HepG2 (cell line): Measurements from ENCODE around the gene TMEM167B. TPM values are rescaled to one million over a fixed set of nuclear protein-coding genes. Genes with fewer than 3 reads are reported as not detected.

Experiments
- ATF7 ChIP-seq, 2 experiments: fragments of 450-650 bp in 1 of 2; sonication (generic) in 1 of 2; formaldehyde crosslinking in 1 of 2; IDR thresholded peaks; 2 replicates each; pipeline versions ENCODE4 v1.4.0 to v1.6.1; 2016 to 2020; ENCODE audit warnings: antibody characterized with exemption in 1 of 2, mild to moderate bottlenecking in 1 of 2, missing genetic modification reagents in 1 of 2
- CAMTA2 ChIP-seq: sonication (generic); formaldehyde crosslinking; IDR thresholded peaks from 2 replicates; pipeline ENCODE4 v1.4.0; 2020; ENCODE audit warnings: mild to moderate bottlenecking, missing genetic modification reagents, borderline replicate concordance
- GLI4 ChIP-seq: sonication (generic); formaldehyde crosslinking; IDR thresholded peaks from 2 replicates; pipeline ENCODE4 v1.5.1; 2020; ENCODE audit warnings: missing genetic modification reagents, mild to moderate bottlenecking, moderate library complexity, borderline replicate concordance
- HMGXB3 ChIP-seq: sonication (generic); formaldehyde crosslinking; IDR thresholded peaks from 2 replicates; pipeline ENCODE4 v1.4.0; 2020; ENCODE audit warnings: missing genetic modification reagents, borderline replicate concordance
- KDM6A ChIP-seq: IDR thresholded peaks from 2 replicates; pipeline ENCODE4 v1.6.1; 2016; ENCODE audit warnings: low read depth
- MYC ChIP-seq: sonication (generic); formaldehyde crosslinking; IDR thresholded peaks from 2 replicates; pipeline ENCODE4 v1.9.0; 2021; ENCODE audit warnings: missing genetic modification reagents, borderline replicate concordance
- PAX8 ChIP-seq: sonication (generic); formaldehyde crosslinking; IDR thresholded peaks from 2 replicates; pipeline ENCODE4 v1.8.0; 2022; ENCODE audit warnings: mild to moderate bottlenecking, missing genetic modification reagents, borderline replicate concordance
- RORA ChIP-seq: sonication (generic); formaldehyde crosslinking; IDR thresholded peaks from 2 replicates; pipeline ENCODE4 v1.5.0; 2020; ENCODE audit warnings: mild to moderate bottlenecking, missing genetic modification reagents, moderate library complexity
- XRCC5 ChIP-seq: fragments of 200-400 bp; formaldehyde crosslinking; optimal IDR thresholded peaks from 2 replicates; pipeline ENCODE3; 2017; ENCODE audit warnings: mild to moderate bottlenecking, low read length
- ZFP36 ChIP-seq: fragments of 150-350 bp; IDR thresholded peaks from 2 replicates; pipeline ENCODE4 v1.6.1; 2018; ENCODE audit warnings: borderline replicate concordance, low read length, low read depth; ENCODE audit not compliant: partially characterized antibody
- ZMAT3 ChIP-seq: sonication (generic); formaldehyde crosslinking; conservative IDR thresholded peaks from 2 replicates; pipeline ENCODE4 v1.7.0; 2021; ENCODE audit warnings: missing genetic modification reagents
- ZMYM4 ChIP-seq: sonication (generic); formaldehyde crosslinking; IDR thresholded peaks from 2 replicates; pipeline ENCODE4 v1.8.1; 2023; ENCODE audit warnings: mild to moderate bottlenecking, missing genetic modification reagents
- ZNF275 ChIP-seq: sonication (generic); formaldehyde crosslinking; IDR thresholded peaks from 2 replicates; pipeline ENCODE4 v1.8.0; 2022; ENCODE audit warnings: missing genetic modification reagents, mild to moderate bottlenecking, inconsistent platforms, borderline replicate concordance
- ZNF564 ChIP-seq: sonication (generic); formaldehyde crosslinking; IDR thresholded peaks from 2 replicates; pipeline ENCODE4 v1.8.1; 2023; ENCODE audit warnings: mild to moderate bottlenecking, missing genetic modification reagents
- ZNF800 ChIP-seq: sonication (generic); formaldehyde crosslinking; IDR thresholded peaks from 2 replicates; pipeline ENCODE4 v1.4.0; 2020; ENCODE audit warnings: missing genetic modification reagents
- ZSCAN30 ChIP-seq: sonication (generic); formaldehyde crosslinking; IDR thresholded peaks from 2 replicates; pipeline ENCODE4 v1.5.0; 2020; ENCODE audit warnings: mild to moderate bottlenecking, missing genetic modification reagents
- polyA plus RNA-seq, 8 experiments: library from polyadenylated mRNA; depleted of rRNA in 3 of 8; stranded (reverse) in 7 of 8; unstranded in 1 of 8; fragments of >200 nt; fragmentation: Illumina TruSeq in 4 of 8; extraction: Trizol in 4 of 8; gene quantifications; 2 replicates each; pipeline versions ENCODE4 v1.2.1 to v1.2.3, GENCODE V29; 2011 to 2016; ENCODE audit warnings: low read depth in 4 of 8, missing spikeins in 1 of 8, mixed read lengths in 1 of 8; ENCODE audit not compliant: insufficient read depth in 1 of 8
- total RNA-seq, 5 experiments: library from RNA; depleted of rRNA; stranded (reverse); fragments of >200 nt; fragmentation: Illumina TruSeq; extraction: Trizol; gene quantifications; 2 replicates each; pipeline ENCODE4 v1.2.3, GENCODE V29; 2016; ENCODE audit warnings: low read depth in 1 of 5
- TF ChIP-seq, protein P1 (sequence below): sonication (generic); formaldehyde crosslinking; IDR thresholded peaks from 2 replicates; pipeline ENCODE4 v1.9.0; 2021; ENCODE audit warnings: missing genetic modification reagents, borderline replicate concordance

TMEM167B gene
- total and polyA plus RNA-seq, 2 of the 13 experiments (the other 11 are each of a cell fraction or from before 2014, with no cell fraction given): 9.5 to 22.4 TPM

- TF ChIP-seq MYC (CRISPR knock-in tag) (no peak), CAMTA2 (CRISPR knock-in tag) (no peak), ATF7 (IDR thresholded peaks at IDR 0.05) (no peak), ATF7 (CRISPR knock-in tag; IDR thresholded peaks at IDR 0.05) (no peak), GLI4 (CRISPR knock-in tag) (no peak), KDM6A (CRISPR knock-in tag) (no peak), ZNF564 (no peak), ZMAT3 (no peak), HMGXB3 (CRISPR knock-in tag) (no peak), ZMYM4 (peak; percentile 72), ZSCAN30 (CRISPR knock-in tag) (no peak), PAX8 (CRISPR knock-in tag) (no peak), RORA (CRISPR knock-in tag) (no peak), XRCC5 (peak; percentile 95), ZNF800 (CRISPR knock-in tag) (no peak), ZFP36 (no peak), ZNF275 (CRISPR knock-in tag) (no peak)
- TF ChIP-seq, protein P1, sequence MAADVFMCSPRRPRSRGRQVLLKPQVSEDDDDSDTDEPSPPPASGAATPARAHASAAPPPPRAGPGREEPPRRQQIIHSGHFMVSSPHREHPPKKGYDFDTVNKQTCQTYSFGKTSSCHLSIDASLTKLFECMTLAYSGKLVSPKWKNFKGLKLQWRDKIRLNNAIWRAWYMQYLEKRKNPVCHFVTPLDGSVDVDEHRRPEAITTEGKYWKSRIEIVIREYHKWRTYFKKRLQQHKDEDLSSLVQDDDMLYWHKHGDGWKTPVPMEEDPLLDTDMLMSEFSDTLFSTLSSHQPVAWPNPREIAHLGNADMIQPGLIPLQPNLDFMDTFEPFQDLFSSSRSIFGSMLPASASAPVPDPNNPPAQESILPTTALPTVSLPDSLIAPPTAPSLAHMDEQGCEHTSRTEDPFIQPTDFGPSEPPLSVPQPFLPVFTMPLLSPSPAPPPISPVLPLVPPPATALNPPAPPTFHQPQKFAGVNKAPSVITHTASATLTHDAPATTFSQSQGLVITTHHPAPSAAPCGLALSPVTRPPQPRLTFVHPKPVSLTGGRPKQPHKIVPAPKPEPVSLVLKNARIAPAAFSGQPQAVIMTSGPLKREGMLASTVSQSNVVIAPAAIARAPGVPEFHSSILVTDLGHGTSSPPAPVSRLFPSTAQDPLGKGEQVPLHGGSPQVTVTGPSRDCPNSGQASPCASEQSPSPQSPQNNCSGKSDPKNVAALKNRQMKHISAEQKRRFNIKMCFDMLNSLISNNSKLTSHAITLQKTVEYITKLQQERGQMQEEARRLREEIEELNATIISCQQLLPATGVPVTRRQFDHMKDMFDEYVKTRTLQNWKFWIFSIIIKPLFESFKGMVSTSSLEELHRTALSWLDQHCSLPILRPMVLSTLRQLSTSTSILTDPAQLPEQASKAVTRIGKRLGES (CRISPR knock-in tag): no peak
Observed at GRCh38 chr1:109089242-109090015, 1.1 kb upstream of the TMEM167B start (continued).
